Activated CD8-positive, alpha-beta memory T cell treated with anti-CD3 and anti-CD28 coated beads, Interleukin-2, amount 50 U/mL, for 48 hours (primary cell): Measurements from ENCODE around the gene SLC16A11.

Experiments
- DNase-seq: peaks from one replicate; pipeline ENCODE4 v3.0.0-alpha.2; 2020

Gene SLC16A11

GRCh38 chr17:7023576-7024401 lies 20.1 kb downstream of the SLC16A11 start:
- DNase-seq, result peak; percentile 98

GRCh38 chr17:7022781-7023571 lies 20.9 kb downstream of the SLC16A11 start, which contains the start of gene BCL6B:
Gene BCL6B, plus strand, starts transcription at chr17:7023050. Its CDS starts 622 bp downstream, at chr17:7023672.
- no peak for DNase-seq

- DNase-seq, result peak; percentile 94
Measured at GRCh38 chr17:7021993-7022778, 21.7 kb downstream of the SLC16A11 start.

- no peak for DNase-seq
Measured at GRCh38 chr17:7020894-7021664, 22.8 kb downstream of the SLC16A11 start.

- DNase-seq, result no peak
Measured at GRCh38 chr17:7019839-7020519, 23.9 kb downstream of the SLC16A11 start.

- DNase-seq, result no peak
Measured at GRCh38 chr17:7019367-7019766, 24.5 kb downstream of the SLC16A11 start.

- DNase-seq, result no peak
Measured at GRCh38 chr17:7018331-7018964, 25.4 kb downstream of the SLC16A11 start.

- peak; percentile 74 for DNase-seq
Measured at GRCh38 chr17:7017827-7018200, 26.1 kb downstream of the SLC16A11 start.

GRCh38 chr17:7016886-7017826 lies 26.7 kb downstream of the SLC16A11 start:
- no peak for DNase-seq

GRCh38 chr17:7016418-7016817 lies 27.5 kb downstream of the SLC16A11 start:
- no peak for DNase-seq

GRCh38 chr17:7014995-7015958 lies 28.6 kb downstream of the SLC16A11 start:
- peak; percentile 85 for DNase-seq

GRCh38 chr17:7014261-7014994 lies 29.5 kb downstream of the SLC16A11 start:
- peak; percentile 98 for DNase-seq

- no peak for DNase-seq
Measured at GRCh38 chr17:7011942-7012254, 32.0 kb downstream of the SLC16A11 start.

- no peak for DNase-seq
Measured at GRCh38 chr17:7011415-7011814, 32.5 kb downstream of the SLC16A11 start.

- DNase-seq, result no peak
Measured at GRCh38 chr17:7010523-7010922, 33.4 kb downstream of the SLC16A11 start.

- DNase-seq, result no peak
Measured at GRCh38 chr17:7007143-7007542, 36.7 kb downstream of the SLC16A11 start.

GRCh38 chr17:7005716-7006115 lies 38.2 kb downstream of the SLC16A11 start:
- no peak for DNase-seq
